GM18909 (cell line): ENCODE results near the gene KATNAL1.

Experiments used
- ATAC-seq: cut with Tn5 transposase; IDR thresholded peaks from one replicate; pipeline ENCODE4 v1.9.1; 2021; ENCODE audit warnings: mild to moderate bottlenecking; ENCODE audit not compliant: unreplicated experiment, poor library complexity

Gene KATNAL1

DNA sequence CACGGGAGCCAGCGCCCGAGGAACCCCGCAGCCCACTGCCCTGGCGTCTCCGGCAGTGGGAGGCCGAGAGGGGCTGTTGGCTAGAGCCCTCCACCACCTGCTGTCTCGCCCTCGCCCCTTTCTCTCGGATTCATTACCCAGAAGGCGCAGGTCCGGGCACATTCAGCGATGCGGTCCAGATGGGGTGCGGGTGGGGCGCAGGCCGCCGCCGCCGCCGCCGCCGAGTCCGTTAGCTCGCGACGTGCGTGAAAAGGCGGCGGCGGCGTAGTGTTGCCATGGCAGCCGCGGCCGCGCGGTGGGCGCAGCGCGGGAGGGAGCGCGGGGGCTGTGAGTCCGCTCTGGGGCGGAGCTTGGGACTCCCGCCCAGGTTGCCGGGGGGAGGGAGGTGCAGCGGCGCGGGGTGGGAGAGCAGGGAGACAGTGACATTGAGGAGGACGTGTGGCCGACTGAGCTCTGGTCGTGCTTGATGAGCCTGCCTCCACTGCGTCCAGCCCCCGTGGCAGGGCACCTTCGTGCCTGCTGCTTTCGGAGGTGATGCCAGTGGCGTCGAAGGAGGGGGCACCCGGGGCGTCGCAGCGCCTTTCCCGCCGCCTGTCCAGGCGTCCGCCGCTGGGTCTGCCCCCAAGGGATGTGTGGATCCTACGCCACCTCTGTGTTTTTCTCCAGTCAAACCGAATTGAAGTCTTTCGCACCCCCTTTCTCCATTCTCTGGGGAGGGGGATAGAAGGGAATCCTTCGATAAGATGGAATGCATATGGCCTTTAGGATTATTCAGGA is at the start of gene KATNAL1:
KATNAL1 (minus strand) TSS at position 358 of the 777 bp plus-strand sequence. CDS start 23,774 bp downstream, outside the sequence.
- ATAC-seq, result peak; percentile 64

DNA sequence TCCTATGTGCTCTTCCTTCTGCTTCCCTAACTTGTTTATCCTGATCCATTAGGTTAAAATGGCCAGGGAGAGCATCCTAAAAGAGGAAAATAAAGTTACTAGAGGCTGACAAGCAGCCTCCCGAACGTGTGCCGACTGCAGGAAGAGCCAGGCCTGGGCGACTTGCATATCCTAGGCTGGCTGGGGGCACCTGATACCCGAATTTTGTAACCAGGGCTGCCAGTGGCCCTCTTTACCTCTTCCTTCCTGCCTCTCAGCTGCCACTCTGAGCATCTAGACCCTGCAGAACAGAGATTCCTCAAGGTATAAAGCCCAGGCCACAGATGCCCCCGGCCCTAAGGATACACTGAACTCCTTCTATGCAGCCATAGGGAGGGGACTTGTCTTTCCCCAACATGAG is 48.5 kb upstream of the KATNAL1 start:
- ATAC-seq, result no peak

DNA sequence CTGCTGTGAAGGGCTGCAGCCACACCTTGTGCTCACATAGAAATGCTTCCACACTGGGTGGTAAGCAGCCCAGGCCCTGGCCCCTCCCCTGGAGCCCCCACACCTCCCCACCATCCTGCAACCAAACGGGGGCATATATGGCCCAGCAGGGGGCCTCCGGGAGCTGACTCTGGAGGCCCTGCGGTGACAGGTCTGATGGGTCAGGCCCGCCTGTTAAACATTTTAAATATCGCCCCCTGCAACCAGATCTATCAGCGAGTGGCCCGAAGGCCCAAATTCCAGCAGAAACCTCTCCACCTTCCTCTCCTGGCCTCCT is 48.0 kb upstream of the KATNAL1 start:
- peak; percentile 51 for ATAC-seq

DNA sequence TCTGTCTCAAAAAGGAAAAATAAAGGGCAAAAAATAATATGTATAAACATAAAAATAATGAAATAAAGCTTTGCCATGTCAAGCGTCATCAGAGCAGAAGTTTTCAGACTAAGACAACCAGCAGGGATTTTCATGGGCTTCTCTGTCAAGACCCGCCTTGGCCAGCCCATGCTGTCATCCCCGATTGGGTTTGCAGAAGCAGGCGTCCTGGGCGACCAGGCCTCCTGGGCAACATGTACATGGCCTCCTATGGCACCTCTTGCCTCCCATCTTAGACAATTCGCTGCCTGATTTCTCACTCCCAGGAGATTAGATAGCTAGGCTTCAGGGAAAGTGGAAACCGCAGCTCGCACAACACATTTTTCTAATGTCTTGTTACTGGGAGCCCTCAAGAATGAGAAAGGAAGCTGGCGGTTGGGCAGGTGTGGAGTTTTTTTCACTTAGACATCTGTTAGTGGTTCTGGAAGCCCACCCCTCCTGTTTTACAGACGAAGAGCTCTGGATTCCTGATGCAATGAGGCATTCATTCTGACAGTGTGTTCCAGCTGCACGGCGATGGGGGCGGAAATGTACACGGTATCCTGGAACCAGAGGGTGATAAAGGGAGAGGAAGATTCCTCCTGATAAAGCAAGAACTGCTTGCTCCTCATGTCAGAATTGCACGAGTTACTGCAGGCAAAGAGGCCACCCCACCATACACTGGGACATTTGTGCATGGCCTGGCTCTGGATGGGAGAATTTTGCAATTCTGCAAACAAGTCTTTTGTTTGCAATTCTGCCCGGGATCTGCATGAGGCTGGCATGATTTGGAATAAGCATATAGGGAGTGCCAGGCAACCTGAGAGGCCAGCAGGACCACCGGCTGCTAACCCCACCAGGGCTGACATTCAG is 47.4 kb upstream of the KATNAL1 start:
- no peak for ATAC-seq

DNA sequence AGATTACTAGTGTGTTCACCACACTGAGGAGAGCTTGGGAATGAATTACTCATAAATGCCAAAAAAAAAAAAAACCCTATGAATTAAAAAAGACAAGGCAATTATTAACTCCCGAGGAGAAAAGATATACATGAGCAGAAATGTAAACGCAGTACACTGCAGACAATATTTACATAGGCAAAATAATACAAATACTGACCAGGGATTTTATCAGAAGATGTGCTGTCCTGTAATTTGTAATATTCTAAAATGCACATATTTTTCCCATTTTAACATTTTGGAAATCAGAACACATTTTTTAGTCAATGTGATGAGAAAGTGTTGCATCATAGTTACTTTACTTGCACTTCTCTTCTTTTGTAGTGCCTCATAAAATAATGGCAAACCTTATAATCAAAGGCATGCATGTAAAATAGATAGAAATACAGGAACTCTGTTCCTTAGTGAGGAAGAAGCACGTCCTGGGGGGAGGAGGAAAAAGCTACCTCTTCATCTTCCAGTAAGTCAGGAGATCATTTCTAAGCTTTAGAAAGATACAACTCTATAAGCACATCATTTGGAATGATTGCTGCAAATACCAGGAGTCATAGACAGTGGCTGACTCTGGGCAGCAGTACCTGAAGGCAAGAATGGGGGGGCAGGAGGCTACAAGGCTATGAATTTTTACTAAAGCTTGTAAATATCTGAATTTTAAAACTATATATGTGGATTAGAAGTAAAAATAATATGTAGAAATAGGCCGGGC is 46.3 kb upstream of the KATNAL1 start:
- no peak for ATAC-seq

DNA sequence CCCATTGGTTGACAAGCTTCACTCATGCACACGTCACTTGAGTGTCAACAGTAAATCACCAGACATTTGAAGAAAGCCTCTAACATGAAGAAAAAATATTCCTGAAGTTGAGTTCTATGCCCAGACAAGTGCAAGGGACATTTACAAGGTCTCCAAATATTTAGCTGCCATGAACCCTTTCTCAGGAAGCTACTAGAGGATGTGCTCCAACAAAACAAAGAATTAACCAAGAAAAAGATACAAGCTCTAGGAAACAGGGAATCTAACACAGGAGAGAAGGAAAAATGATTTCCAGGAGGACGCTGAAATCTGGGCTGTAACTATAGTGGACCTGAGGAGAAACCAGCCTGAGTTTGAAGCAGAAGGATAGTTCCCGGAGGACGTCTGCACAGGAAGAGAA is 45.7 kb upstream of the KATNAL1 start:
- ATAC-seq, result no peak

DNA sequence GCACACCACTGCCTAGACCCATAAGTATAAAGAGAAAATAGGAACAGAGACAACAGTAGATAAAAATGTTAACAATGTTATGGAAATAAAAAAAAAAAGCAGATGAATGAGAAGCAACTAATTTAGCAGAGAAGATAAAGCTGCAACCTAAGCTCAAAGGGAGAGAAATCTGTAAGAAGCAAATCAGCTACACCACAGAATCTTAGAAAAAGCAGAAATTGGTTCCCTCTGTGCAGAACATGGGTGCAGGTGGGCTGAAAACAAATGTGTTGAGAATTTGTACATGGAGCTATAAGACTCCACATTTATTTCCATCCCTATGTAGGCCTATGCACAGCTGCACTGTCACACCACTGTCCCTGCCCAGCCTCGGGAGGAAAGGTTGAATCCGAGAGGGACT is 44.8 kb upstream of the KATNAL1 start:
- ATAC-seq, result no peak

DNA sequence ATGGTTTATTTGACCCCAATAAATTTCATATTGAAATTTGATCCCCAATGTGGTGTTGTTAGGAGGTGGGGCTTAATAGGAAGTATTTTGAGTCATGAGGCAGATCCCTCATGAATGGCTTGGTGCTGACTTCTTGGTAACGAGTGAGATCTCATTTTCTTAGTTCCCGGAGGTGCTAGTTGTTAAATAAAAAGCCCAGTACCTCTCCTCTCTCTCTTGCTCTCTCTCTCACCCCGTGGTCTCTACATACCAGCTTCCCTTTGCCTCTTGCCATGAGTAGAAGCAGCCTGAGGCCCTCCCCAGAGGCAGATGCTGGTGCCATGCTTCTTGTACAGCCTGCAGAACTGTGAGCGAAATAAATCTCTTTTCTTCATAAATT is 39.4 kb upstream of the KATNAL1 start:
- no peak for ATAC-seq

DNA sequence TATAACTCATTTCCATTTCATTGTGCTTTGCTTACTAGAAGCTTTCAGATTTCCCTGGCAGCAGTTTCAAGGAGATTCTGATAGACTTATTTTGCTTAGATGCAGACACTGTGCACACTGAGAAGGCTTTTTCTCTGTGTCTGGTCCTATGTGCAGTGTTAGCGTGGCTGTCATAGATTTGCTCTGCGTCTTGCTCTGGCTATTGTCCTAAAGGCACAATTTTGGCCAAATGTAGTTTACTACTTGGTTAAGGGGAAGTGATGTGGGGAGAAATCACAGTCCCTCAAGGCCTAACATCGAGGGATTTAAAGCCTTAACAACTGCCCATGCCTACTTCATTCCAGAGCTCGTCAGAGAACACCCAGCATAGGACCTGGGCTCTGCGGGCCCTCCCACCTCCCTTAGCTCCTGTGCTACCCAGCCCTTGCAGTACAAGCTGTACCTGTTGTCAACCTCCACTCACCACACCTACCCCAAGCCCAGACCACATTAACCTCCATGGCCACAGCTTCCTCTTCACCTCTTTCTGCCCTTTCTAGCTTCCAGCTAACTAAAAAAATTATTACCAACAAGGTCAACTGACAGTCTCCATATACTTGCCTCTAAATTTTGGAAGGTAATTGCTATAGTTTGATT is 38.9 kb upstream of the KATNAL1 start:
- ATAC-seq, result no peak

DNA sequence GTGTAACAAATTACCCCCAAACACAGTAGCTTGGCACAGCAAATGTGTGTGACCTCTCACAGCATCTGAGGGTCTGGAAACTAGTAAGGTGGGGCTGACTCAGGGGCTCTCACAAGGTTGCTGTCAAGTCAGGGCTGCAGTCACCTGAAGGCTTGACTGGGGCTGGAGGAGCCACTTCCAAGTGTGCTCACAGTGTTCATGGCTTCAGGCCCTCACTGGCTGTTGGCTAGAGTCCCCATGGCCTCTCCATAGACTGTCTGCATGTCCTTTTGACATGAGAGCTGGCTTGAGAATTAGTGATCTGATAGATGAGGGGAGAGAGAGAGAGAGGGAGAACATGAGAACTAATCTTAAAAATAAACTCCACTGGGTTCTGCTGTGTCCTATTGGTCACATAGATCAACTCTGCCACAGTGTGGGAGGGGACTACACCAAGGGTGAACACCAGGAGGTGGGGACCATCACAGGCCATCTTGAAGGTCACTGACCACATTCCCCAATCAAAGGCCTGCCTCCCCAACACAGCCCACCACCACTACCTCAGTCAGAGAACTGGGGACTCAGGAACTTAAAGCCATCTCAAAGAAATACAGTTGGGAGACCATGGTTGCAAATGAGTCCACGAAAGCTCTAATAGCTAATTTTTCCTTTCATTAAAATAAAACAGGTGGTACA is 38.2 kb upstream of the KATNAL1 start:
- no peak for ATAC-seq

DNA sequence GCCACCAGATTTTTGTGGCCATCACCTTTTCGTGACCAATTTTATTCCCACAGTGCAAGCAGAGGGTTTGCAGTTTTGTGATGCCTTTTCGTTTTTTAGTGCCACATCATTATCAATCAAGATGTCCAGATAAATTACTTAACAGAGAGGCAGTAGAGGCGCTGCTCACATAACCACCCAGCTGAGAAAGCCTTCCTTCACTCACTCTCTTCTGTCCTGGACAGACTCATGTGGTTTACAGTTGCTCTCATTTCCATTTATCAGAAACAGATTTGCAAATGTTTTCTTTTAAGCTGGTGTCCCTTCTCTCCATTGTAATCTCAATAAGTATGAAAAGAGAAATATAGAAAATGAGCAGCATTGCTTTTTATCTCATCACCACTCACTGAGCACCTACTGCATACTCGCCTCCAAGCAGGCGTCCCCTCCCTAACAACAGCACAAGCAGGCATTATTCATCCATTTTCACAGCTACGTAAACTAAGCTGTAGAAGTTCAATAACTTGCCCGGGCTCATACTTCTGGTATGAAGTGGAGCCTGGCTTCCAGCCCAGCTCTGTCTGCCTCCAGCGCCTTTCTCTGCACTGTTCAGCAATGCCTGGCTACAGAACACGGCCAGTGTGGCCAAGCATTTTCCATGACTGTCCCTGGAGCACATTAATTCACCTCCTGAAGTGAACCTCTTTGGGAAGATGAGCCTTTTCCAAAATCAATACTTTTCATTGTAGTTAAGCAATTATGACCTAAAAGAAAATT is 34.6 kb upstream of the KATNAL1 start:
- no peak for ATAC-seq

DNA sequence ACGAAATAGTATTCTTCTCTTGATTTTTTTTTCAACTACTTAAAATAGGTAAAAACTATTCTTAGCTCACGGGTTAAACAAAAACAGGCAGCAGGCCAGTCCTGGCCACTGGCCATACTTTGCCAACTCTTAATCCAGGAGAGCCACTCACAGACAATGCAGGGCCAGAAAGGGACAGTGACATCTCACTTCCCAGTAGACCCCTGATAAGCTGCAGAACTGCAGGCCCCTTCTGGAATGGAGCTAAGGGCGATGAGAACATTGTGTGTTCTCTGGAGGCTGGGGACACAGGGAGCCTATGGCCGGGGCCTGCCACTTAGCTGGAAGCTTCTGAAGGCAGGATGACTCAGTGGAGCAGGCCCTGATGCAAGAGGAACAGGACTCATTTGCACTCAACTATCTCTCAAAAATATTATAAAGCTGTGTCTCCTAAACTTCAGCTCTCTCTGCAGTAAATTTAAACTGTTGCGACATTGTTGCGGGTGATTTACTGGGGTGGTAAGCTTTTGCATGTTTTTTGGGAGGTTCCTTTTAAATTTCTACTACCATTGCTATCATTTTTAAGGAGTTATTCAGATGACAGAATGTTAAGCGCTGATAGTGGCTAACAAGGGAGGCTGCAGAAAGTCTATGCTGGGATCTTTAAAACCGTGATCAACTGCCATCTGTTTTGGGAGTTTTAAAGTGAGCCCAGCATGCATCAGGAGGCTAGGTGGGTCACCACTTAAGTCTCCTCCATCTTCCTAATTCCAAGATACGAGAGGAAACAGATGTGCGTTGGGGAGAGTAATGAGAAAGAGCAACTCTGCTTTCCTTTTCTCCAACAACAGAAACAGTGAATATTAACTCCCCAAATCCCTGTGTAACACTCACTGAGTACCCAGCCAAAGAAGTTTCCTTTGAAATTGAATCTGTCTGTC is 33.2 kb upstream of the KATNAL1 start:
- ATAC-seq, result no peak

DNA sequence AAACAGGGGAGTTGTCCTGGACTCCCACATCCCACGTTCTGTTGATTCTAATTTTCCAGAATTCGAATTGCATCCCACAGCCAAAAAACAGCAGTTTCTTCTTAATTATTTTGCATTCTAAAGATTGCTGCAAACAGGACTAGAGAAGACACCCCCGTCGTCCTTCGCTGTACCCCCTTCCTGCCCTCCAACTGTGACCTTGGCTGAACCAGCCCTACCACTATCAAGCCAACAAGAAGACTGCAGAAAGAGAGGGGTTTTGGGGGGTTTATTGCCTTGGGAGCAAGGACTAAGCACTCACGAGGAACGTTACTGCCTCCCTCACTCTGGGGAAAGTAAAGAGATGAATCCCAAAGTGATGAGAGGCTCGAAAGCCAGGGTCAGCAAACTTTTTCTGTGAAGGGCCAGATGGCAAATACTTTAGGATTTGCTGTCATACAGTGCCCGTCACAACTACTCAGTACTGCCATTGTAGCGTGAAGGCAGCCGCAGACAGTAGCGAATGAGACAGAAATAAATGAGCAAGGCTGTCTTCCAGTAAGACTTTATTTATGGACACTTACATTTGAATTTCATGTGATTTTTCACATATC is 32.5 kb upstream of the KATNAL1 start:
- no peak for ATAC-seq

DNA sequence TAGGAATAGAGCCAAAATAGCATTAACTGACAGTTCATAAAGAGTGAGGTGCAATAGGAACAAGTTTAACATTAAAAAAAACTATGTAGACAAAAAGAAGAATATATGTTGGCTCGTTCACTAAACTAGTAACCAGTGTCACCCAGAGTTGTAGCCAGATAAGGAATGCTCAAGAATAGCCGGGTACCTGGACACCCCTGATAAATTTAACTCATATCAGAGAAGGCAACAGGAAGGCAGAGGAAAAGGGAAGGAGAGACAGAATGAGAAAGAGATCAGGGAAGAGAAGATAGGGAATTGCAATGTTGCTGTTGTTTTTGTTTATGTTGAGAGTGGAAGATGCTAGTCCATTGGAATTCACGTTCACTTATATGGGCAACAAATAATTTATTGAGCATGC is 31.6 kb upstream of the KATNAL1 start:
- ATAC-seq, result no peak

DNA sequence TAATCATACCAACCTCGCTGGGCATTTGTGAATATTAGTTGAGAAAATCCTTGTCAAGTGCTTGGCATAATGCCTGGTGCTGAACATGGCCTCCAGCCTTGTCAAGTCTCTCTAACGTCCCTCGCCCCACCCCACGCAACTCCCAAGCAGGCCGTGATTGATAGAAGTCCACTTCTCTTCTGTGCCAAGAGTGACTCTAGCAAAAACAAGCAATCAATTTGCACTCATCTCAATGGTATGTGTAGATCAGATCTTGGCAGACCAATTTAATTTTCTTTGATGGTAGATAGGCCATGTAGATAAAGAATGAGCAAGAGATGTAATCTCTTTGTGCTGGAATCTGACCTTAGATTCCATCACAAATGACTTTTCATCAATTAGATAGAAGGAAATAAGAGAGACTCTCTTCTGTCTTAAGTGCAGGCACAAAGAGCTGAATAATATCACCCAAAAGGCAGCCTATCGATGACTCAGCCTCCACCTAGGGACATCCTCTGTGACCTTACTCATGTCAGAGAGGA is 31.0 kb upstream of the KATNAL1 start:
- ATAC-seq, result no peak

DNA sequence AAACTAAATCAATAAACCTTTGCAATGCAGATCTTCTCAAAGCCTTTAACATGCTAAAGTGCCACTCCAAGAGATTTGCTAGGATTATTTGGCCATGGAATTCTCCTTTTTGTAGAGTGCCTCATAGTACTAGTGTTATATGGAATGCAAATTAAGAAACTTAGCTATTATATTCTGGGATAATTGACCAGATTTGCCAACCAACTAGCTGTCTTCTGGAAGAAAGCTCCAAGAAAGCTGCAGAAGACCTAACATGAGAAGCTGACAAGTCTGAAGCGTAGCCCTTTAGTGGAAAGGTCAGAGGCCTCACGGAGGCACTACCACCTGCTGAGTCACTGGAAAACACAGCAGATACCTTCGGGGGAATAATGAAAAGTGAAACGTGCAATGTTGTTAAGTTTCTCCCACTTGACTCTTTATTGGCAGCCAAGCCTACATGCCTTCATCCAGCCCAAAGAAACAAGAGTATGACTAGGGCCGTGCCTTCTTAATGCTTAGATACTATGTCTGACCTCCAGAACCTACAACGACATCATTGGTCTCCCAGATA is 29.8 kb upstream of the KATNAL1 start:
- ATAC-seq, result no peak

DNA sequence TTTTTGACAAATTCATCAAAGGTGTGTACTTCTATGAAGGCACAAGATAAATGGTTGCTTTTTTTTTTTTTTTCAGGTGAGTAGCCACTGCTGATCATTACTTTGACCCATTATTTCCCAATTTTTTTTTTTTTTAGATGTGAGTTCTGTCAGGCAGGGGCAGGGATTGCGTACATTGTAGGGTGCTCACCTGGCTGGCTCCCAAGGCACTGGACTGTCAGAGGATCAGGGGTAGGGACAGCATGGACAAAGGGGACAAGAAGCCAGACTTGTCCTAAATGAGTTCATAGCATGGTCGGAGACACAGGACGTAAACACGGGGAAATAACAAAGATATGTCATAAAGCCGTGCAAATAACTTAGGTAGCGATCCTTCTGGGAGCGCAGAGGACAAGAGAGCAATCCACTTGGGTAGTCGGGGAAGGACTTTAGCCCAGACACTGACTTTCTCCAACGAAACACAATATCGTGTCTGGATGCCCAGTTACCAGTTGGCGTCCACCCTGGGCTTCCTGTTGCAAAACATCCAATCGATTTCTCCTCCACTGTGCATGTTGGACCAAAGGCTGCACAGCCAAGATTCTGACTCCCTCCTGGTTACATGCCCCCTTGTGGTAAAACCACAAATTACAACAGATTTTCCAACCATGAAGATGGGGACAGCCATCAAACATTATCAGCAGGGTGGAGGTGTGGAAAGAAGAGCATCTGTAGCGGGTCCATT is 27.5 kb upstream of the KATNAL1 start:
- ATAC-seq, result no peak
